PC-9 (cell line): ENCODE results near the gene TRIM3.

Experiments used
- EZH2 ChIP-seq: fragments of 200-600 bp; sonication (generic); IDR thresholded peaks from 2 replicates; pipeline ENCODE4 v1.8.0; 2017; ENCODE audit warnings: antibody characterized with exemption, low read depth
- TF ChIP-seq, protein P1 (sequence below): fragments of 200-600 bp; sonication (generic); conservative IDR thresholded peaks from 2 replicates; pipeline ENCODE4 v1.6.1; 2017; ENCODE audit warnings: mixed run types, antibody characterized with exemption, mild to moderate bottlenecking, moderate library complexity

DNA sequence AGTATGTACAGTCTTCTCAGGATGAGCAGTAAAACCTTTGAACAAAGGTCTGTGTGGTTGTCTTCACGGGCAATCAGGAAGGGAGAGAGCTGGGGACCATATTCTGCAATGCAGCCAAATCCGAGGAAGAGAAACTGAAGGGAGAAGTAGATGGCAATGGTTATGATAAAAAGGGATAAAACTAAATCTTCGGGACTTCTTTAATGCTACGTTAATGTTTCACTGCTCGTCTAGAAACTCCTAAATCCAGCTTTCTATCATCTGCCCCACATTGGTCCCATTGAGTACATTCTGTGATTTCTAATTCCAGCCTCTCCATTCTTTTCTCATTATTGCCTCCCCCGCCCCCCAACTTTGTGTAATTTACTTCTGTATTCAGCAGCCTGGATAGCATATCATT, 9.3 kb upstream of the TRIM3 start:
- TF ChIP-seq, protein P1, sequence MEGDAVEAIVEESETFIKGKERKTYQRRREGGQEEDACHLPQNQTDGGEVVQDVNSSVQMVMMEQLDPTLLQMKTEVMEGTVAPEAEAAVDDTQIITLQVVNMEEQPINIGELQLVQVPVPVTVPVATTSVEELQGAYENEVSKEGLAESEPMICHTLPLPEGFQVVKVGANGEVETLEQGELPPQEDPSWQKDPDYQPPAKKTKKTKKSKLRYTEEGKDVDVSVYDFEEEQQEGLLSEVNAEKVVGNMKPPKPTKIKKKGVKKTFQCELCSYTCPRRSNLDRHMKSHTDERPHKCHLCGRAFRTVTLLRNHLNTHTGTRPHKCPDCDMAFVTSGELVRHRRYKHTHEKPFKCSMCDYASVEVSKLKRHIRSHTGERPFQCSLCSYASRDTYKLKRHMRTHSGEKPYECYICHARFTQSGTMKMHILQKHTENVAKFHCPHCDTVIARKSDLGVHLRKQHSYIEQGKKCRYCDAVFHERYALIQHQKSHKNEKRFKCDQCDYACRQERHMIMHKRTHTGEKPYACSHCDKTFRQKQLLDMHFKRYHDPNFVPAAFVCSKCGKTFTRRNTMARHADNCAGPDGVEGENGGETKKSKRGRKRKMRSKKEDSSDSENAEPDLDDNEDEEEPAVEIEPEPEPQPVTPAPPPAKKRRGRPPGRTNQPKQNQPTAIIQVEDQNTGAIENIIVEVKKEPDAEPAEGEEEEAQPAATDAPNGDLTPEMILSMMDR = no peak
- no peak for TF ChIP-seq EZH2
